ENCODE results near the gene RNASE1.

- TF ChIP-seq CTCF (IDR thresholded peaks at IDR 0.05) (no peak), POLR2A (IDR thresholded peaks at IDR 0.05) (no peak), POLR2AphosphoS5 (IDR thresholded peaks at IDR 0.05) (no peak)
Observed at GRCh38 chr14:20830831-20831230, 28.2 kb upstream of the RNASE1 start.
